NCI-H187 (cell line): ENCODE data around the gene JAKMIP1.
"Not testable (repeated sequence)": the region's sequence is repeated elsewhere in the genome, so short reads cannot be mapped to it uniquely, and the experiment has no call there.

Source experiments
- DNase-seq, 2 experiments: peaks; one replicate each; lab custom pipeline; 2025; lab: John Stamatoyannopoulos, UW

JAKMIP1 gene

DNA sequence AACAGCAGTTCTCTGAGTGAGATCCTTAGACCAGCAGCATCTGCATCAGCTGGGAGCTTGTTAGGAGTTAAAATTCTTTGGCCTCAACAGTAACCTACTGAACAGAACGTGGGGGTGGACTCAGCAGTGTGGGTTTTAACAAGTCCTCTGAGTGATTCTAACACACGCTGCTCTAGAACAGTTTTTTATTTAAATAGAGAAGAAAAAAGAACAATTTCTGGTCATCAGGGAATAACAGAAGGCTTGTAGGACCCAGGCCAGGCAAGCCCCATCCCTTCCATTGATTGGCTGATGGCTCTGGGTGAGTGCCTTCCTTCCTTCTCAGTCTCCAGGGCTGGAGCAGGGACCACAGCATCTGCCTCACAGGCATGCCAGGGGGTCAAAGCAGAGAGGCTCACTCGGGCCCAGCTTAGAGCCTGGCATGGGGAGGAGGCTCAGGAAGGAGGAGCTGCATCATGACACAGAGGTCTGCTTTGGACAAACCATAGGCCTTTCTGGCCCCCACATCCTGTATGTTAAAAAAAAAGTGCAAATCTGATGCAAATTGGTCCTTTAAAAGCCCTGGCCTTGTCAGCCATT lies 56.7 kb downstream of the JAKMIP1 start:
- no peak for DNase-seq

DNA sequence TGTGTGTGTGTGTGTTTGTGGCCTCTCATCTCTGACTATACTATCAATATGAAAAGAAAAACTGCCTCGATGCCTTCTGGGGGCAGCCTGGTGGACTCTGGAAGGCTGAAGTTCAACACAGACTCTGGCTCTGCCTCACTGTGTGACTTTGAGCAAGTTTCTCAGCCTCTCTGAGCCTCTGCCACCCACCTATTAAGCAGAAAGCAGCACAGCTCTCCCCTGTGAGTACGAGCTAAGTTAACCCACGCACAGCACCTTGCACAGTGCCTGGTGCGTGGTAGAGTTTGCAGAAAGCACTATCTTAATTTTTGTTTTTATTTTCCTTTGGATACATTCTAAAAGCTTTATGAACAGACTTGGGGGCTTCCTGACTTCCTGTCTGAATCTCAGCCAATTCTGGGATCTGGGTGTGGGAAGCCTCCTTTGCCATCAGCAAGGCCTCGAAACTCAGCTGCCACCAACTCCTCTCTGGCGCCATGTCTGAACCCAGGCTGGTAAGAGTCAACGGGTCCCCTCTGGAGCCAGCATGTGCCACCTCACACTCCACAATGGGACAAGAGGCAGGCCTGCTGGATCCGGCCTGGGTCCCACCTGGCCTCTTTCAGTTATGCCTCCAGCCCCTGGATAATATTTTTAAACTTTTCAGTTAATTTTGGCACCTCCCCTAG lies 57.3 kb downstream of the JAKMIP1 start:
- DNase-seq = no peak

GRCh38 chr4:6142511-6142910 lies 57.8 kb downstream of the JAKMIP1 start:
- no peak for DNase-seq

DNA sequence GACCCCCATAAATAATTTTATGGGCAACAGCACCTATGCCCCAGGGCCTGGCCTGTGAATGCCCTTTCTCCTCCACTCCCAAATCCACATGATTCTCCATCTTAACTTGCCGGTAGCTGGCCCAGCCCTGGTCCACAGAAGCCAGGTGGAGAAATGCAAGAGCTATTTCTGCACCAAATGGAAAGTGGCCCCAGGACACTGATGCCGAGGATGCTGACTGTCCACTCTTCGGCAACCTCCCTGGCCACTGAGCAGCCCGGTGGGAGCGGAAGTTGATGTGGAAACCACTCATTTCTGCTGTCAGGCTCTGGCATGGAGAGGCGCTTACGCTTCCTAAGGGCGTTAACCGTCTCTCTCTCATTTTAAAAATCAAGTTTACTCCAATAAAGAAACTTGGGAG lies 58.8 kb downstream of the JAKMIP1 start:
- no peak for DNase-seq

DNA sequence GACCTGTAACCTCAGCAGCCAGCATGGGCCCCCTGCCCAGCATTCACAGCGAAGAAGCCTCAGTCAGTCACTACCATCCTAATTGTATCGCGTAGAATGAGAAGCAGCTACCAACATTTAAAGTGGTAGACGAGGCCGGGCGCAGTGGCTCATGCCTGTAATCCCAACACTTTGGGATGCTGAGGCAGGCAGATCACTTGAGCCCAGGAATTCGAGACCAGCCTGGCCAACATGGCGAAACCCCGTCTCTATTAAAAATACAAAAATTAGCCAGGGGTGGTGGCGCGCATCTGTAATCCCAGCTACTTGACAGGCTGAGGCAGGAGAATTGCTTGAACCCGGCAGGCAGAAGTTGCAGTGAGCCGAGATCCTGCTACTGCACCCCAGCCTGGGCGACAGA lies 59.3 kb downstream of the JAKMIP1 start:
- not testable (repeated sequence) for DNase-seq

DNA sequence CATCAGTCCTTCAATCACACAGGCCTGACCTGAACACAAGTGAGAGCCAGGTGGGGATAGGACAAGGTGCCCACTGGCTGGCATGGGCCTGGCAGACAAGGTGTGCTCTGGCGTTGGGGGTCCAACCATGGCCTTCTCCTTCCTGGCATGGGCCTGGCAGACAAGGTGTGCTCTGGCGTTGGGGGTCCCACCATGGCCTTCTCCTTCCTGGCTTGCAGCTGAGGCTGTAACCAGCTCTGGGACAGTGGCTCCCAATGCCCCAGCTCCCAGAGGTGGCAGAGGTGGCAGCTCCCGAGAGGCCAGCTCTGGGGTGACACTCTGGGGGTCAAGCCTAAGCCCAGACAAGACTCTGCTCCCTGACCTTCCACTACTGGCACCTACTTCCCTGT lies 62.6 kb downstream of the JAKMIP1 start:
- DNase-seq = no peak

- DNase-seq = no peak
Observed at GRCh38 chr4:6137027-6137746, 63.2 kb downstream of the JAKMIP1 start.

DNA sequence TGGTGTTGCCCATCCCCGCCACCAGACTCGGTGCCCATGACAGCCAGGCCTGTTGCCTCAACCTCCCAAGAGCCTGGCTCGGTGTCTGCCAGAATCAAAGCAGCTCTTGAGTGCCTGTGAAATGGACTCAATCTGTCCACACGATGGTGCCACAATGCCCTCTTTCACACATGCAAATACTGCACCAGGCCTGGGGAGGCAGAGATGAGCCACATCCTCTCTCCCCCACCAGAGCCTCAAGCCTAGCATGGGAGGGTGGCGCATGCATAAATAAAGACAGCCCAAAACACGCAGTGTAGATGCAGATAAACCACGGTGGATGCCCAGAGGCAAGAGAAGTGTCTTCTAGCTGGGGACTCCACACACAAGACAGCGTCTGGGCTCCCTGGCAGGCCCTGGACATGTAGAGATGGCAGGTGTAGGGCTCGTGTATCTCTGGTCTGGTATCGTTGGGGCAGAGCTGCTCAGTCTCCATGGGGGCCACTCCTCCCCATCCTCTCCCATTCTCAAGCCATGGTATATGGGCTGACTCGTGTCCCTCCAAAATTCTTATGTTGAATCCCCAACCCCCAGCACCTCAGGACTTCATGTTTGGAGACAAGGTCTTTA lies 65.6 kb downstream of the JAKMIP1 start:
- DNase-seq = no peak

GRCh38 chr4:6132716-6133115 lies 67.6 kb downstream of the JAKMIP1 start:
- no peak for DNase-seq

- DNase-seq = no peak
Observed at GRCh38 chr4:6128221-6128850, 72.0 kb downstream of the JAKMIP1 start.

DNA sequence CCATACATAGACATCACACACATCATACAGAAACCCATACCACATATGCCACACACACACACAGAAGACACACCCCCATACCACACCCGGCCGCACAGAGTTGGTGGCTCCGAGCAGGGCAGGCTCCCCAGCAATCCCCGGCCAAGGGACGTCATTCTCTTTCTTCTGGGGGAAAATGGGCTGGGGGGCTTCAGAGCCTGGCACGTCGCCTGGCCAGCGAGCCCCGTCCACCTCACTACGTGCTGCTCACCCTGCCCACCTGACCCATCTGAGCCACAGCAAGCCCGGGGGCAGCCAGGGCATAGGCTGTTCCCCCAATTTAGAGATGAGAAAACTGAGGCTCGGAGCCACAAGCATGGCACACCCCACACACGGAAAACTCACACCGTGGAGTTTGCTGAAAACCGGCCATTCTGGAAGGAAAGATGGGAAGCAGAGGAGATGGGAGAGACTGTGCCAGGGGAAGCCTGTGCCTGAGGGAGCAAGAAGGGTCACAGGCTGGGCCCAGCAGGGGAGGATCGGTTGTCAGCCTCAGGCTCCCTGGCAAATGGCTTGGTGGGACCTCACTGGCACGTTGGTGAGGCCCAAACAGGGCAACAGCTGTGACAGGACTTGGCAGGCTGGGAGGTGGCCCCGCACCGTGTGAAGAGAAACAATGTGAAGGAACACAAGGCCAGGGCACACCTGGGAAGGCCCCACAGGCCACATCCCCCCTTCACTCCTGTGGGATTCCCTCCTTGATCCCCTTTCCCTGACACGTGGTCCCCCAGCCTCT lies 73.2 kb downstream of the JAKMIP1 start:
- no peak for DNase-seq

GRCh38 chr4:6125103-6125651 lies 75.2 kb downstream of the JAKMIP1 start:
- DNase-seq = no peak

- no peak for DNase-seq
Observed at GRCh38 chr4:6124386-6125102, 75.8 kb downstream of the JAKMIP1 start.

DNA sequence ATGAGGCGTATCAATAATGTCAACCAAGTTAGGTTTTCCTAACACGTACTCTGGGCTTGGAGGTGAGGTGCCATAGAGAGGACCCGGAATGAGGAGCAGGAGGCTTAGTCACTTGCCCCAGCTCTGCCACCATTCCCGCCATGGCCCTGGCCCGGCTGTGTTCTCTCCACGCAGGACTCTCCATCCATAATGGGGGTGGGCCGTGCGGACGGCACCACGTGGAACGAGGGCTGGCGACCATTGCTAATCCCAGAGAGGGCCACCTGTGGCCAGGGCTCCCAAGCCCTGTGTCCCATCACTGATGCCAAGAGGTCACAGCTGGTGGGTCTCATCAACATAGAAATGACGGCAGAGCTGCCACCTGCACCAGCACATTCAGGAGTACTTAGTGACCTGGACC lies 76.4 kb downstream of the JAKMIP1 start:
- no peak for DNase-seq

DNA sequence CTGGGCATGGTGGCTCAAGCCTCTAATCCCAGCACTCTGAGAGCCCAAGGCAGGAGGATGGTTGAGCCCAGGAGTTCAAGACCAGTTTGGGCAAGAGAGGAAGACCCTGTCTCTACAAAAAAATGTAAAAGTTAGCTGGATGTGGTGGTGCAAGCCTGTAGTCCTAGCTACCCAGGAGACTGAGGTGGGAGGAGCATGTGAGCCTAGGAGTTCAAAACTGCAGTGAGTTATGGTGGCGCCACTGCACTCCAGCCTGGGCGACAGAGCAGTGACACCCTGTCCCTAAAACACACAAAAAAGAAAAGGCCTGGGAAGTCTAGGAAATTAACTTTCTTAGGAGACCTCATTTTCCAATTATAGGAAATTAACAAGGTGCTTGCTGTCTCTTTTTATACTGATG lies 76.8 kb downstream of the JAKMIP1 start:
- no peak for DNase-seq

- no peak for DNase-seq
Observed at GRCh38 chr4:6123116-6123515, 77.2 kb downstream of the JAKMIP1 start.

DNA sequence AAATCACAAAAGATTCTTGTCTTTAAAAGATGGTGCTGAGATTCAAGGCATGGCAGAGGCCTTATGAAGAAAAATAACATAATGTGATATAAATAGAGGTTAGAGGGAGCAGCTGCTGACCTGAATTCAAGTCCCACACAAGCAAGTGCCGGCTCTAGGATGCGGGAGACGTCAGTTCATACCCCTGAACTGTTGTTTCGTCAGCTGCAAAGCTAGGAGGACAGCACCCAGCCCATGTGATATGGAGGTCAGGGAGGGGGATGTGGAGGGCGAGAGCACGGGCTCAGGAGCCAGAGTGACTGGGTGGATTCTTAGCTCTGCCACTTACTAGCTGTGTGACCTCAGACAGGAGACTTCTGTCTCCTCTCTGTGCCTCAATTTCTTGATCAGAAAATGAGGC lies 77.9 kb downstream of the JAKMIP1 start:
- DNase-seq = no peak

- DNase-seq = no peak
Observed at GRCh38 chr4:6121941-6122340, 78.4 kb downstream of the JAKMIP1 start.

- no peak for DNase-seq
Observed at GRCh38 chr4:6121276-6121850, 79.0 kb downstream of the JAKMIP1 start.

DNA sequence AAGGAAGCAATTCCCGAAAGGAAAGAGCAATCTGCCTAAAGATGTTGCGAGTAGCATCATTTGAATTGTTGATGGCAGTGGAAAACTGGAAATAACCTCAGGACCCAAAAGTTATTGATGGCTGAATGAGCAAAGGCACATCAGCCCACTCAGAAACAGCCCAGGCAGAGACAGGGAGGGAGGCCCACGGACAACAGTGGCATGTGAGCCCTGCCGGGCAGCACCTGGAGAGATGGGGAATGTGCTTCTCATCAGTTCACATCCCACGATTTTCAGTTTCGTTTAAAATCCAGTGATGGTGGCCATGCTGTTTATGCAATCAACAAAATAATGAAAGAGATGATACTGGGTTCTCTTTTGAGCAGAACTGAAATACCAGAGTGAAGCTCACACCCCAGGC lies 80.0 kb downstream of the JAKMIP1 start:
- no peak for DNase-seq
